ENCODE results near the gene PLXNA2.

DNA sequence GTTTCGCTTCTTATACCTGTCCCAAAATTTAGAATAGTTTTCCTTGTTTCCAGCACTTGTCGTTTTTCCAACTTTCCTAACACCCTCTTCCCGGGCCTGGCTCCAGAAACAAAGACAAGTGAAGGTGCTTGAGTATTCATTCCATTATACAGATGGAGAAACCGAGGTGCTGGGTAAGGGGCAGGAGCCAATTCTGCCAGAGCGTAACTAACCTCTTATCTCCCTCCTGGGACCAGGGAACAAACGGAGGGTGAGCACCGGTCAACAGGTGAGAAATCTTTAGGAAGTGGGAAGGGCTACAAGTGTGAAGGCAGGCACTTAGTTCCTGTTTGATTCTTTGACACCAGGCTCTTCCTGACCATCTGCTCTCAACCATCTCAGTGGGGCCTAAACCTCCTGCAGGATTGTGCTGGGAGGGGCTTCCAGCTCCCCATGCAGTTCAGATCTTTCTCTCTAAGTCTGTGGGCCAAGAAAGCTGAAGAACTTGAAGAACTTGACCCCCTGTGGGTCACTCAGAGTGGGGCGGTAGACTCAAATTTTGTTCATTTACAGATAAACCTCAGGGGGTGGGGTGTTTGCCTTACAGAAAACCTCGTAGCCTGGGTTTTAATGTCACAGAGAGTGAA lies 8.7 kb downstream of the PLXNA2 start:
- TF ChIP-seq, protein P1, sequence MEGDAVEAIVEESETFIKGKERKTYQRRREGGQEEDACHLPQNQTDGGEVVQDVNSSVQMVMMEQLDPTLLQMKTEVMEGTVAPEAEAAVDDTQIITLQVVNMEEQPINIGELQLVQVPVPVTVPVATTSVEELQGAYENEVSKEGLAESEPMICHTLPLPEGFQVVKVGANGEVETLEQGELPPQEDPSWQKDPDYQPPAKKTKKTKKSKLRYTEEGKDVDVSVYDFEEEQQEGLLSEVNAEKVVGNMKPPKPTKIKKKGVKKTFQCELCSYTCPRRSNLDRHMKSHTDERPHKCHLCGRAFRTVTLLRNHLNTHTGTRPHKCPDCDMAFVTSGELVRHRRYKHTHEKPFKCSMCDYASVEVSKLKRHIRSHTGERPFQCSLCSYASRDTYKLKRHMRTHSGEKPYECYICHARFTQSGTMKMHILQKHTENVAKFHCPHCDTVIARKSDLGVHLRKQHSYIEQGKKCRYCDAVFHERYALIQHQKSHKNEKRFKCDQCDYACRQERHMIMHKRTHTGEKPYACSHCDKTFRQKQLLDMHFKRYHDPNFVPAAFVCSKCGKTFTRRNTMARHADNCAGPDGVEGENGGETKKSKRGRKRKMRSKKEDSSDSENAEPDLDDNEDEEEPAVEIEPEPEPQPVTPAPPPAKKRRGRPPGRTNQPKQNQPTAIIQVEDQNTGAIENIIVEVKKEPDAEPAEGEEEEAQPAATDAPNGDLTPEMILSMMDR (IDR thresholded peaks at IDR 0.05; ENCODE audit: borderline replicate concordance, extremely low read depth, low read length, poor library complexity, severe bottlenecking) = no peak
- TF ChIP-seq EZH2 (IDR thresholded peaks at IDR 0.05; ENCODE audit: borderline replicate concordance, low read depth, low read length, severe bottlenecking) = no peak
